Small intestine (tissue), 7 donors: Measurements from ENCODE around the gene DCUN1D3. TPM values are rescaled to one million over a fixed set of nuclear protein-coding genes. Genes with fewer than 3 reads are reported as not detected.

Experiments
- DNase-seq, 2 donors: peaks; one replicate each; pipeline versions ENCODE4 v3.0.0 to v3.0.0-alpha.2; 2013
- FAIRE-seq: peaks from 2 replicates; lab custom pipeline; 2012; peaks lifted over from hg19 to GRCh38; lab: Jason Lieb, UNC
- H3K27ac ChIP-seq, 3 donors: one replicate each; pipeline ENCODE4 v1.5.1; 2013; ENCODE audit warnings: low read length in 2 of 3, mild to moderate bottlenecking in 2 of 3, control low read depth in 1 of 3, inconsistent platforms in 1 of 3, low read depth in 1 of 3, moderate library complexity in 1 of 3
- H3K27me3 ChIP-seq, 3 donors: one replicate each; pipeline ENCODE4 v1.6.1; 2013; ENCODE audit warnings: low read length in 3 of 3, inconsistent platforms in 1 of 3; ENCODE audit not compliant: control insufficient read depth in 3 of 3, insufficient read depth in 3 of 3
- H3K36me3 ChIP-seq, 3 donors: one replicate each; pipeline ENCODE4 v1.6.1; 2013; ENCODE audit warnings: low read length in 3 of 3, inconsistent platforms in 1 of 3, low read depth in 1 of 3, mild to moderate bottlenecking in 1 of 3, moderate library complexity in 1 of 3; ENCODE audit not compliant: control insufficient read depth in 3 of 3, insufficient read depth in 2 of 3
- H3K4me1 ChIP-seq, 3 donors: one replicate each; pipeline ENCODE4 v1.6.1; 2013; ENCODE audit warnings: low read length in 2 of 3, inconsistent platforms in 1 of 3, low read depth in 1 of 3, mild to moderate bottlenecking in 1 of 3, moderate library complexity in 1 of 3; ENCODE audit not compliant: control insufficient read depth in 3 of 3, insufficient read depth in 2 of 3
- H3K4me3 ChIP-seq, 3 donors: one replicate each; pipeline ENCODE4 v1.5.1; 2013; ENCODE audit warnings: low read length in 3 of 3, control low read depth in 1 of 3, inconsistent platforms in 1 of 3, low read depth in 1 of 3, mild to moderate bottlenecking in 1 of 3, moderate library complexity in 1 of 3
- H3K9me3 ChIP-seq, 2 donors: one replicate each; pipeline ENCODE4 v1.6.1; 2013; ENCODE audit warnings: low read depth in 1 of 2, low read length in 1 of 2; ENCODE audit not compliant: control insufficient read depth in 2 of 2, insufficient read depth in 1 of 2
- WGBS, 3 donors: extraction: QIAGEN DNeasy Blood & Tissue Kit; methylation state at CpG; one replicate each; pipeline ENCODE4 v1.1.7; 2013; 5-methylcytosine and 5-hydroxymethylcytosine counted together
- polyA plus RNA-seq, 4 donors: library from polyadenylated mRNA; stranded (reverse) in 3 of 4; unstranded in 1 of 4; fragments of 200-250 nt in 3 of 4; fragments of 120-200 nt in 1 of 4; gene quantifications; one replicate each; pipeline versions ENCODE4 v1.2.1 to v1.2.3, GENCODE V29; 2013
- donor health status: healthy with polysubstance abuse.
- donor health status: control.
- donor health status: control.
- donor health status: Bipolar disorder and iron deficiency.
- donor health status: healthy.

DCUN1D3 gene
- polyA plus RNA-seq, 4 donors: 1.6 to 18.0 (median 3.8) TPM

- peaks cover 1 to 75% (median 7%) of the 10 kb centered on the region in 3 donors for H3K4me1 ChIP-seq
- H3K36me3 ChIP-seq: peaks cover 0 to 3% (median 0%) of the 10 kb centered on the region in 3 donors
- H3K27ac ChIP-seq: peak overlapping the region in 1 of 3 donors; percentile 82
- no peaks in the 10 kb centered on the region for H3K27me3 ChIP-seq
- no peaks in the 10 kb centered on the region for H3K9me3 ChIP-seq
- DNase-seq: no peak
- 76 to 78% (median 78%) methylated on average over 3 of the region's 3 CpGs for WGBS, 3 donors
- FAIRE-seq: no peak
- no peak overlapping the region for H3K4me3 ChIP-seq
These were observed 19.2 kb downstream of the DCUN1D3 start for GRCh38 chr16:20880867-20881502.

- Histone ChIP-seq H3K4me1 (peaks cover 1 to 68% (median 12%) of the 10 kb centered on the region in 3 donors), H3K27ac (peak overlapping the region in 1 of 3 donors; percentile 82)
These were observed 20.8 kb downstream of the DCUN1D3 start for GRCh38 chr16:20879175-20880040.

GRCh38 chr16:20878682-20879147, 21.4 kb downstream of the DCUN1D3 start:
- DNase-seq (peak in 1 of 2 donors; percentile 89), FAIRE-seq (no peak)
- no peaks in the 10 kb centered on the region for H3K9me3 ChIP-seq
- no peak overlapping the region for H3K4me3 ChIP-seq
- H3K27ac ChIP-seq: peak overlapping the region in 2 of 3 donors; percentile 12 to 82
- peaks cover 1 to 68% (median 18%) of the 10 kb centered on the region in 3 donors for H3K4me1 ChIP-seq
- peaks cover 0 to 3% (median 0%) of the 10 kb centered on the region in 3 donors for H3K36me3 ChIP-seq
- WGBS, 3 donors: 32 to 55% (median 33%) methylated on average over 5 of the region's 5 CpGs
- H3K27me3 ChIP-seq: no peaks in the 10 kb centered on the region

More at GRCh38 chr16:20879175-20880040, 20.8 kb downstream of the DCUN1D3 start:
- no peaks in the 10 kb centered on the region for H3K27me3 ChIP-seq
- no peak overlapping the region for H3K4me3 ChIP-seq
- 44 to 48% (median 45%) methylated on average over 7 of the region's 7 CpGs for WGBS, 3 donors
- peaks cover 0 to 3% (median 0%) of the 10 kb centered on the region in 3 donors for H3K36me3 ChIP-seq
- DNase-seq (peak in 1 of 2 donors; percentile 68), FAIRE-seq (no peak)
- no peaks in the 10 kb centered on the region for H3K9me3 ChIP-seq

GRCh38 chr16:20875355-20875650, 24.9 kb downstream of the DCUN1D3 start:
- Histone ChIP-seq H3K27ac (no peak overlapping the region), H3K4me3 (no peak overlapping the region), H3K4me1 (peaks cover 1 to 58% (median 20%) of the 10 kb centered on the region in 3 donors), H3K36me3 (peaks cover 0 to 5% (median 0%) of the 10 kb centered on the region in 3 donors), H3K9me3 (no peaks in the 10 kb centered on the region), H3K27me3 (no peaks in the 10 kb centered on the region)
- DNase-seq (no peak), FAIRE-seq (no peak)
- WGBS, 3 donors: 69 to 81% (median 78%) methylated on average over 1 of the region's 1 CpG

- Histone ChIP-seq H3K9me3 (no peaks in the 10 kb centered on the region), H3K36me3 (peaks cover 0 to 5% (median 0%) of the 10 kb centered on the region in 3 donors), H3K27ac (peak overlapping the region in 2 of 3 donors; percentile 7 to 19), H3K4me1 (peaks cover 1 to 53% (median 18%) of the 10 kb centered on the region in 3 donors), H3K27me3 (no peaks in the 10 kb centered on the region), H3K4me3 (no peak overlapping the region)
- WGBS, 3 donors: 72 to 82% (median 74%) methylated on average over 4 of the region's 4 CpGs
- FAIRE-seq (no peak), DNase-seq (no peak)
These were observed 26.0 kb downstream of the DCUN1D3 start for GRCh38 chr16:20874088-20874581.

GRCh38 chr16:20873331-20873730, 26.8 kb downstream of the DCUN1D3 start:
- WGBS, 3 donors: 78 to 90% (median 87%) methylated on average over 3 of the region's 3 CpGs
- Histone ChIP-seq H3K4me1 (peaks cover 1 to 49% (median 19%) of the 10 kb centered on the region in 3 donors), H3K9me3 (no peaks in the 10 kb centered on the region), H3K27me3 (no peaks in the 10 kb centered on the region), H3K27ac (peak overlapping the region in 1 of 3 donors; percentile 7), H3K36me3 (peaks cover 0 to 8% (median 0%) of the 10 kb centered on the region in 3 donors), H3K4me3 (no peak overlapping the region)
- DNase-seq (peak in 1 of 2 donors; percentile 23), FAIRE-seq (no peak)

GRCh38 chr16:20871941-20872815, 28.0 kb downstream of the DCUN1D3 start:
- no peak for FAIRE-seq
- H3K9me3 ChIP-seq: no peaks in the 10 kb centered on the region
- peaks cover 1 to 38% (median 21%) of the 10 kb centered on the region in 3 donors for H3K4me1 ChIP-seq
- no peaks in the 10 kb centered on the region for H3K27me3 ChIP-seq
- no peak overlapping the region for H3K27ac ChIP-seq
- no peak overlapping the region for H3K4me3 ChIP-seq
- peaks cover 0 to 13% (median 0%) of the 10 kb centered on the region in 3 donors for H3K36me3 ChIP-seq
- 81 to 84% (median 83%) methylated on average over 9 of the region's 9 CpGs for WGBS, 3 donors
- no peak for DNase-seq
